Measurements from ENCODE around the gene IRF9. TPM values are rescaled to one million over a fixed set of nuclear protein-coding genes. Genes with fewer than 3 reads are reported as not detected.
A peak's percentile ranks its signal among the peaks of the same experiment; 100 is the strongest.

IRF9 gene
- total and polyA plus RNA-seq, 2 of the 13 experiments (the other 11 are each of a cell fraction or from before 2014, with no cell fraction given): 14.9 to 49.7 TPM

DNA sequence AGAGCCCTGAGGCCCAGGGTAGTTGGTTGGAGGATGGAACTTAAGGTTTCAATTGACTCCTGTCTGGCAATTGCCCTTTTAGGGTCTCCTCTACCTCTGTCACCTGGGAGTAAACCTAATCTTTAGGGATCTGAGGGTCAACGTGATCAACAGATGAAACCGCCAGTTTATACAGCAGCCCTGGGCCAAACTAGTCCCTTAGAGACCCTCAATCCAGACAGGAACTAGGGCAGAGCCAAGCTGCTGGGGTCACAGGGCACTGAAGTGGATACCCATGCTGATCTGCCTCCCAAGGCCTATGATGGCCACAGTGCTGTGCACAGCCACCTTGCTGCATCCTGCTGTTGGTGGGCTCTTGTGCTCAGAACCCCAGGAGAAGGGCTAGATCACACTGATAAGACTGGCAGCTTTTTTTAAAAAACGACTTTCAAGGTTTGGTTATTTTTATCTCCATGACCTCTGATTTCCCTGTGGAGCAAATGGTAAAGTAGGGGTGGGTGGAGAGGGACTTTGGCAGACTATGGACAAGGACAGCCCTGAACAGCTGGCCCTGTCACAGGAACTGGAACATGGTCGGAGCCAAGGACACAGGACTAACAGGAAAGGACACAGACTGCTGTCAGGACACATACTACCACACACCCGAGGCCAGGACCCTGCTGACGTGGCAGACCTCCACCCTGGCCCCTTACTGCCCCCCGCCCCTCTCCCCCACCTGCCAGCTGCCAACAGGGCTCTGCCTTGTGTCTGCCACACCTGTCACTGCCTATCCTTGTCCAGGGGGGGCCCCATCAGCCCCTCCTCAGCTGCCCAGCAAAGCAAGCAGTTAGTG is 30.1 kb upstream of the IRF9 start (continued):
- TF ChIP-seq, protein P1, sequence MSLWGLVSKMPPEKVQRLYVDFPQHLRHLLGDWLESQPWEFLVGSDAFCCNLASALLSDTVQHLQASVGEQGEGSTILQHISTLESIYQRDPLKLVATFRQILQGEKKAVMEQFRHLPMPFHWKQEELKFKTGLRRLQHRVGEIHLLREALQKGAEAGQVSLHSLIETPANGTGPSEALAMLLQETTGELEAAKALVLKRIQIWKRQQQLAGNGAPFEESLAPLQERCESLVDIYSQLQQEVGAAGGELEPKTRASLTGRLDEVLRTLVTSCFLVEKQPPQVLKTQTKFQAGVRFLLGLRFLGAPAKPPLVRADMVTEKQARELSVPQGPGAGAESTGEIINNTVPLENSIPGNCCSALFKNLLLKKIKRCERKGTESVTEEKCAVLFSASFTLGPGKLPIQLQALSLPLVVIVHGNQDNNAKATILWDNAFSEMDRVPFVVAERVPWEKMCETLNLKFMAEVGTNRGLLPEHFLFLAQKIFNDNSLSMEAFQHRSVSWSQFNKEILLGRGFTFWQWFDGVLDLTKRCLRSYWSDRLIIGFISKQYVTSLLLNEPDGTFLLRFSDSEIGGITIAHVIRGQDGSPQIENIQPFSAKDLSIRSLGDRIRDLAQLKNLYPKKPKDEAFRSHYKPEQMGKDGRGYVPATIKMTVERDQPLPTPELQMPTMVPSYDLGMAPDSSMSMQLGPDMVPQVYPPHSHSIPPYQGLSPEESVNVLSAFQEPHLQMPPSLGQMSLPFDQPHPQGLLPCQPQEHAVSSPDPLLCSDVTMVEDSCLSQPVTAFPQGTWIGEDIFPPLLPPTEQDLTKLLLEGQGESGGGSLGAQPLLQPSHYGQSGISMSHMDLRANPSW (CRISPR knock-in tag; IDR thresholded peaks at IDR 0.05; ENCODE audit: borderline replicate concordance): no peak
- TF ChIP-seq ZNF160 (CRISPR knock-in tag; IDR thresholded peaks at IDR 0.05) (peak; percentile 12; the same call in 1 of the 2 replicates), ZNF12 (CRISPR knock-in tag; IDR thresholded peaks at IDR 0.05) (no peak), KDM2A (CRISPR knock-in tag; IDR thresholded peaks at IDR 0.05; ENCODE audit: borderline replicate concordance, low read depth) (peak; percentile 53; the same call in 1 of the 2 replicates), ZNF24 (IDR thresholded peaks at IDR 0.05) (no peak), MTA3 (CRISPR knock-in tag; IDR thresholded peaks at IDR 0.05) (no peak), HNF1A (IDR thresholded peaks at IDR 0.05; ENCODE audit: low read depth) (no peak), HNF1A (CRISPR knock-in tag; IDR thresholded peaks at IDR 0.05; ENCODE audit: borderline replicate concordance) (no peak), CREB3 (CRISPR knock-in tag; IDR thresholded peaks at IDR 0.05) (no peak), BCL6 (CRISPR knock-in tag; IDR thresholded peaks at IDR 0.05) (peak; percentile 47; the same call in 1 of the 2 replicates), MBNL3 (CRISPR knock-in tag; conservative IDR thresholded peaks at IDR 0.05) (no peak), ZNF547 (CRISPR knock-in tag; IDR thresholded peaks at IDR 0.05) (peak; percentile 62), ZNF383 (CRISPR knock-in tag; IDR thresholded peaks at IDR 0.05; ENCODE audit: borderline replicate concordance) (no peak), ZNF331 (CRISPR knock-in tag; IDR thresholded peaks at IDR 0.05) (no peak), ZIK1 (CRISPR knock-in tag; IDR thresholded peaks at IDR 0.05; ENCODE audit: borderline replicate concordance, low read depth) (peak; percentile 68), ZNF44 (CRISPR knock-in tag; IDR thresholded peaks at IDR 0.05) (peak; percentile 41; the same call in 1 of the 2 replicates), ZNF343 (CRISPR knock-in tag; IDR thresholded peaks at IDR 0.05) (no peak; the same call in 1 of the 2 replicates)
- TF ChIP-seq, protein P2, sequence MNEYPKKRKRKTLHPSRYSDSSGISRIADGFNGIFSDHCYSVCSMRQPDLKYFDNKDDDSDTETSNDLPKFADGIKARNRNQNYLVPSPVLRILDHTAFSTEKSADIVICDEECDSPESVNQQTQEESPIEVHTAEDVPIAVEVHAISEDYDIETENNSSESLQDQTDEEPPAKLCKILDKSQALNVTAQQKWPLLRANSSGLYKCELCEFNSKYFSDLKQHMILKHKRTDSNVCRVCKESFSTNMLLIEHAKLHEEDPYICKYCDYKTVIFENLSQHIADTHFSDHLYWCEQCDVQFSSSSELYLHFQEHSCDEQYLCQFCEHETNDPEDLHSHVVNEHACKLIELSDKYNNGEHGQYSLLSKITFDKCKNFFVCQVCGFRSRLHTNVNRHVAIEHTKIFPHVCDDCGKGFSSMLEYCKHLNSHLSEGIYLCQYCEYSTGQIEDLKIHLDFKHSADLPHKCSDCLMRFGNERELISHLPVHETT (CRISPR knock-in tag; conservative IDR thresholded peaks at IDR 0.05): no peak; the same call in 1 of the 2 replicates

All from HepG2 (cell line).